RWPE2 (cell line): Measurements from ENCODE around the gene NKD1.
"Not testable (repeated sequence)": the region's sequence is repeated elsewhere in the genome, so short reads cannot be mapped to it uniquely, and the experiment has no call there.

ENCODE experiments used
- ATAC-seq: fragments of 200-7000 bp; cut with Tn5 transposase; 3 replicates; pipeline ENCODE4 v1.9.1; 2021; ENCODE audit warnings: low read depth
- DNase-seq: peaks from one replicate; pipeline ENCODE4 v3.0.0-alpha.2; 2020; ENCODE audit warnings: low spot score
- H3K27ac ChIP-seq: fragments of 450-650 bp; 2 replicates; pipeline ENCODE4 v1.5.1; 2017; ENCODE audit warnings: mild to moderate bottlenecking; ENCODE audit not compliant: poor library complexity, severe bottlenecking
- H3K27me3 ChIP-seq: fragments of 250-450 bp; sonication (Bioruptor Pico); 2 replicates; pipeline ENCODE4 v1.5.1; 2021; ENCODE audit warnings: mild to moderate bottlenecking, moderate library complexity; ENCODE audit not compliant: insufficient read depth, poor library complexity, severe bottlenecking
- H3K36me3 ChIP-seq: fragments of 250-450 bp; sonication (Bioruptor Pico); 2 replicates; pipeline ENCODE4 v1.5.1; 2020; ENCODE audit warnings: low read depth, mild to moderate bottlenecking, moderate library complexity
- H3K4me1 ChIP-seq: fragments of 250-450 bp; sonication (Bioruptor Pico); 2 replicates; pipeline ENCODE4 v1.5.1; 2021; ENCODE audit warnings: mild to moderate bottlenecking, moderate library complexity; ENCODE audit not compliant: insufficient read depth, poor library complexity, severe bottlenecking
- H3K4me3 ChIP-seq: fragments of 250-450 bp; sonication (Bioruptor Pico); 2 replicates; pipeline ENCODE4 v1.5.1; 2021; ENCODE audit warnings: mild to moderate bottlenecking, moderate library complexity; ENCODE audit not compliant: severe bottlenecking
- H3K9me3 ChIP-seq: fragments of 250-450 bp; sonication (Bioruptor Pico); 2 replicates; pipeline ENCODE4 v1.5.1; 2021; ENCODE audit warnings: mild to moderate bottlenecking, moderate library complexity; ENCODE audit not compliant: severe bottlenecking
- CTCF ChIP-seq: fragments of 450-650 bp; IDR thresholded peaks from one replicate; pipeline ENCODE4 v1.5.1; 2017; ENCODE audit warnings: mild to moderate bottlenecking, moderate library complexity; ENCODE audit not compliant: poor library complexity, severe bottlenecking

NKD1 gene

GRCh38 chr16:50534091-50534490 lies 14.1 kb upstream of the NKD1 start:
- no peak overlapping the region for H3K4me3 ChIP-seq
- H3K4me1 ChIP-seq = peaks cover 22% of the 10 kb centered on the region
- H3K27me3 ChIP-seq = no peaks in the 10 kb centered on the region
- TF ChIP-seq CTCF = no peak
- no peak for ATAC-seq
- H3K27ac ChIP-seq = no peak overlapping the region
- peaks cover 5% of the 10 kb centered on the region for H3K9me3 ChIP-seq
- DNase-seq = no peak
- no peaks in the 10 kb centered on the region for H3K36me3 ChIP-seq

- Histone ChIP-seq H3K36me3 (no peaks in the 10 kb centered on the region), H3K4me1 (peaks cover 23% of the 10 kb centered on the region), H3K4me3 (no peak overlapping the region), H3K9me3 (peaks cover 2% of the 10 kb centered on the region), H3K27me3 (no peaks in the 10 kb centered on the region), H3K27ac (no peak overlapping the region)
- ATAC-seq (no peak), DNase-seq (no peak)
- TF ChIP-seq CTCF = no peak
These were observed 13.6 kb upstream of the NKD1 start for GRCh38 chr16:50534556-50534955.

GRCh38 chr16:50534958-50535357 lies 13.2 kb upstream of the NKD1 start:
- H3K4me3 ChIP-seq = no peak overlapping the region
- H3K27ac ChIP-seq = no peak overlapping the region
- no peaks in the 10 kb centered on the region for H3K36me3 ChIP-seq
- no peak for TF ChIP-seq CTCF
- H3K4me1 ChIP-seq = peaks cover 23% of the 10 kb centered on the region
- DNase-seq = no peak
- no peaks in the 10 kb centered on the region for H3K9me3 ChIP-seq
- no peak for ATAC-seq
- no peaks in the 10 kb centered on the region for H3K27me3 ChIP-seq

GRCh38 chr16:50535506-50536257 lies 12.5 kb upstream of the NKD1 start:
- DNase-seq = no peak

GRCh38 chr16:50536258-50536645 lies 11.9 kb upstream of the NKD1 start:
- not testable (repeated sequence) for DNase-seq, H3K36me3 ChIP-seq
- peaks cover 14% of the 10 kb centered on the region for H3K4me1 ChIP-seq

More at GRCh38 chr16:50535506-50536257, 12.5 kb upstream of the NKD1 start:
- Histone ChIP-seq H3K9me3 (no peaks in the 10 kb centered on the region), H3K4me3 (no peak overlapping the region), H3K36me3 (no peaks in the 10 kb centered on the region), H3K4me1 (peaks cover 19% of the 10 kb centered on the region), H3K27me3 (no peaks in the 10 kb centered on the region), H3K27ac (no peak overlapping the region)
- no peak for ATAC-seq
- TF ChIP-seq CTCF = no peak

More at GRCh38 chr16:50536258-50536645, 11.9 kb upstream of the NKD1 start:
- not testable (repeated sequence) for ATAC-seq, H3K9me3 ChIP-seq, H3K4me3 ChIP-seq, H3K27me3 ChIP-seq, H3K27ac ChIP-seq
